Stimulated activated CD4-positive, alpha-beta T cell treated with anti-CD3 and anti-CD28 coated beads, Interleukin-2, amount 100 ng/mL, for 4 hours (primary cell): Measurements from ENCODE around the gene GPBAR1.

ENCODE experiments used
- DNase-seq: peaks from one replicate; pipeline ENCODE4 v3.0.0-alpha.2; 2020; ENCODE audit warnings: low read depth

Gene GPBAR1

GRCh38 chr2:218285604-218286003 is 24.8 kb downstream of the GPBAR1 start:
- no peak for DNase-seq

- peak; percentile 72 for DNase-seq
These were observed 26.0 kb downstream of the GPBAR1 start for GRCh38 chr2:218286570-218287459.

GRCh38 chr2:218289639-218290315 is 29.0 kb downstream of the GPBAR1 start:
- DNase-seq, result no peak

DNA sequence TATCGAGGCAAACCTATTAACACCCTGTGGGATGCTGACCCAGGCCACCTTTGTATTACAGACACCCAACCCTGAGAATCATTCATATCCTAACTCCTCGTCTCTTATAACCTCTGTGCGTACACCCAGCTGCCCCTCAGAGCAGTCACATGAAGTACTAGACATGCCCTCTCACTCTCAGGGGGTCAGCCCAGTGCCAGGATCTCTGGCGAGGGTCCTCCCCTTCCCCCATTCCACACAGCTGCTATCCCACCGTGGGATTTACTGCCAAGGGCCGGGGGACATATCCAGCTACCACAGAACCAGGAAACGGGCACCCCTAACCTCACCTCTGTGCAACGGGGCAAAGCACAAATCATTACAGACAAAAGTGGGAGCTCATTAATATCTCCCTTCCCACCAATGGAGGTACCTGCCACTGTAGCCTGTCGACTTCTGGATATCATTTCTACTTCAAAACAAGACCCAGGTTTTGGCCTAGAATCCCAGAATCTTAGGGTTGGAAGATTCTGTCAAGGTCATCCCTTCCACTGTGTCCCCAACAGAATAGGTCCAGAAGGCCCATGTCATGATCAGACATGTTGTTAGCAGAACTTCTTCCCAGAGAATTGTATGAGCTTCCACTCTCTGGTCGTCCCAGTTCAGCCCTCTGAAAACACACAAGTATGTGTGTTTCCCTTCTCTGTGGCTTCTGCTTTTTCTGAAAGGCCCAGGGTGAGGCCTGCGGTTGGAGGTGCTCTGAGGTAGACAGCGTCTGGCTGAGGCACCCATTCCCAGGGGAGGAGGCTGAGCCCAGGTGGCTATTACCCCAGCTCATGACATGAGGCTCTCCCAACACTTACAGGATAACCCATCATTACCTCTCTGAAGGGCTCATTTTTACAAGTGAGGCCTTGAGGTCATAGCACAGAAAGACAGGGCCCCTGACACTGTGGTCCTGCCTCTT is 29.8 kb downstream of the GPBAR1 start:
- no peak for DNase-seq

DNA sequence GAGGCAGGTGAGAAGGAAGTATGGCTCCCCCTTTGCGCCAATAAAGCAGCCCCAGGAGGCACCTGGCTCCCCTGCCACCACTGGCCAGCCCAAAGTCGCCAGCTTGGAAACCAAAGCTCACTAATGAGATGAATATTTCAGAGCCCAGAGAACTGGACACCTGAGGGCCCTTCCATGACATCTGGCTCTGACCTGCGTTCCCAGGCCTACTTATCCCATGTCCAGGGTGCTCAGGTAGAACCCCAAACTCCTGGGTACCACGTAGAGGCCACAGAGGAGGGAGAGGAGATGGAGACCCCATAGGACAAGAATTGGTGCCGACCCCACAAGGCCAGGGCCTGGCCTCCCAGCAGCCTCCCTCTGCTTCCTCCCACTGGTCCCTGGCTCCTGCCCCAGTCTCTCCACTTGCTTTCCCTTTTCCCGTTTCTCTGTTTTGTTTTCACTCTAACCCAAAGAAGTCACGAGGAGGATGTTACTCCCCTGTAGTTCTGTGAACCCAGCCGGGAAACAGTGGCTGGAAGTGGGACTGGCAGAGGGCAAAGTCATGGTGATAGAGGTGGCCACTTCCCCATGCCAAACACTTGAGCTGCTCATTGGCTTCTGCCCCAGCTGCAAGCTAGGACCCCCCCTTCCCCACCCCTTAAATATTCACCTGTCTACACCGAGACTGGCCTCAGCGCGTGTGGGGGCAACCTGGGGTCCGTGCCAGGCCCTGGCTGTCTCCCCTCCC is 30.7 kb downstream of the GPBAR1 start:
- DNase-seq, result no peak

DNA sequence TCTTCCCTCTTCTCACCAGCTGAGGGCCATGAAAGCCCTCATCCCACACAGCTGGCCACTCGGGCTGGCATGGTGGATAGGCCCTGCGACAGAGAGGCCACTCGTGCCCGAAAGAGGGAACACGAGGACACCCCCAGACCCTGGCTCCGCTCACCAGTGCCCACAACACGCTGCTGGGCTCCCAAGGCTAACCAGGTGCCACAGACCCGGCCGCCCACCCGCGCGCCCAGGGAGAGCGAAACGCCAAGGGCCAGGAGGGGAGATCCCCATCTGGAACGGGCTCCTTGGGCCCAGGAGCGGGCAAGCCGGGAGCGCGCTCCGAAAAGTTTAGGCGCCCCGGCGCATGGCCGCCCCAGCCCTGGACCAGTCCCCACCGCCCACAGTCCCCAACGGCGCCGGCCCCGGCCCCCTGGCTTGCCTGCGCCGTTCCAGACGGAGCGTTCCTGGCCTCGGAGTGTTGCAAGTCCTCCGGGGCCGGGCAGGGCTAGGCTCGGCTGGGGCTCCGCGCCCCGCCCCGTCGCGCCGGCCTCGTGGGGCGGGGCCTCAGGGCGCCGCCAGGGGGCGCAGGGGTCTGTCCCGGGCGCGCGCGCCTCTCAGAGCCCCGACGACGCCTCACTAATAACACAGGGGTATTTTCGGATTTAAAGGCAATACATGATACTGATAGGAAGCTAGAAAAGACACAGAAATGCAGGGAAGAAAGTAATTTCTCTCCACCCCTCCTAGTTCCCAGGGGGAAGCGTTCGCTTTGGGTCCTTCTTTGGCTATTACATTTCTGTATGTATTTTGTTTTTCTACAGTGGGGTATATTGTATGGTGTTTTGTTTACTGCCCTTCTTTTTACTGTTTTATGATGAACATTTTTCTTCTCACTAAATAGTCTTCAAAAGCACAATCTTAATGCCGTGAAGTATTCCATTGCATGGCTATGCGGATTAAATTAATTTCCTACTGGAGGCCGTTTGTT is 31.5 kb downstream of the GPBAR1 start, which contains the start of gene TMBIM1:
TMBIM1 (minus strand) TSS at position 456 of the 967 bp plus-strand sequence. CDS start 10,362 bp downstream, outside the sequence.
- peak; percentile 66 for DNase-seq

- DNase-seq, result no peak
These were observed 33.1 kb downstream of the GPBAR1 start for GRCh38 chr2:218293715-218294429.

- no peak for DNase-seq
These were observed 33.7 kb downstream of the GPBAR1 start for GRCh38 chr2:218294430-218295022.

- no peak for DNase-seq
These were observed 34.2 kb downstream of the GPBAR1 start for GRCh38 chr2:218295029-218295428.

DNA sequence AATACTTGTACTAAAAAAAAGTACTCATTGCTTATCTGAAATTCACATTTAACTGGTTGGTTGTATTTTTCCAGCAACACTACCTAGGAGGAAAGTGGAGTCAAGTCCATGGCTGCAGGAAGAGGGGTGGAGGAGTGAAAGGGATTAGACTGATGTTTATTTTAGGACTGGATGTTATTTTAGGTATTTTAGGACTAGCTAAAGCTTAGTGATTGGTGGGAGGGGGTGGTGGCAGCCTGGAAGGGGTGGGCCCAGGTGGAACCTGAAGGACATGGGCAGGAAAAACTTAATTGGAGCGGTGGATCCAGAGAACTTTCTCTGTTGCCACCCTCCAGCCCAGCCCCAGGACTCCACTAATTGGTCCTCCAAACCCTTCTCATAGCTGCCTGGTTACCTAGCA is 35.4 kb downstream of the GPBAR1 start:
- no peak for DNase-seq

DNA sequence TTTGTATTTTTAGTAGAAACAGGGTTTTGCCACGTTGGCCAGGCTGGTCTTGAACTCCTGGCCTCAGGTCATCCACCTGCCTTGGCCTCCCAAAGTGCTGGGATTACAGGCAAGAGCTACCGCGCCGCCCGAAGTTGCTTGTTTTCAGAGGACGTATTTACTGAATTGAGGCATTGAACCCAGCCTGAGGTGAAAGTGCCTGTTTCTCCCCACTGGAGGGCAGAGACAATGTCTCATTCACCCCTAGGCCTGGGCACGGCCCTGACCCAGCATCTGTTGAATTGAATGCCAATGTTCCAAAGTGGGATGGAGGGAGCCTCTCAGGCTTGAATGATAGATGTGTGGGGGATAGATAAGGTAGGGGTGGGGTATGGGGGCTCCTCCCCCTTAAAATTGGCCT is 36.0 kb downstream of the GPBAR1 start:
- DNase-seq, result no peak

DNA sequence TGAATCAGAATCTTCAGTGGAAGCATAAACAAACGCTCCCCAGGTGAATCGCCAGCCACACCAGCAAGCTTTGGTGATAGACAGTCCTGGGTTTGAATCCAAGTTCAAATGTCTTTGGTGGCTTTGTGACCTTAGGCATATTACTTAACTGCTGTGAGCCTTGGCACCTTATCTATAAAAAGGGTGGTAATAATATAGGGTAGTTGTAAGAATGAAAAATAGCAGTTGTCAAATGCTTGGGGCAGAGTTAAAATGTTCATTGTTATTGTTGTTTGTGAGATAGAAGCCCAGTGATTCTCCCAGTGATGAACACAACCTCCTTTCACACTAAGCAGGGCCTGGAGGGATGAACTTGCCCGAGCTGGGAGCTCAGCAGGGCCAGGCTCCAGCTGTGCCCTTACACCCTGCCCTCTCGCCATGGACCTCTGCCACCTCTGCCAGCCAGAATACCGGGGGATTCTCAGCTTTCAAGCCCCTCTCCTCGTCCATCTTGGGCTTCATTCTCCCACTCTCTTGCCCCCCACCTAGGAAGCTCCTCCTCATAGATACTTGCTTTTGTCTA is 37.6 kb downstream of the GPBAR1 start:
- no peak for DNase-seq

- DNase-seq, result no peak
These were observed 39.3 kb downstream of the GPBAR1 start for GRCh38 chr2:218300141-218300540.

GRCh38 chr2:218301176-218301819 is 40.5 kb downstream of the GPBAR1 start:
- peak; percentile 80 for DNase-seq

GRCh38 chr2:218305383-218305782 is 44.6 kb downstream of the GPBAR1 start:
- no peak for DNase-seq

DNA sequence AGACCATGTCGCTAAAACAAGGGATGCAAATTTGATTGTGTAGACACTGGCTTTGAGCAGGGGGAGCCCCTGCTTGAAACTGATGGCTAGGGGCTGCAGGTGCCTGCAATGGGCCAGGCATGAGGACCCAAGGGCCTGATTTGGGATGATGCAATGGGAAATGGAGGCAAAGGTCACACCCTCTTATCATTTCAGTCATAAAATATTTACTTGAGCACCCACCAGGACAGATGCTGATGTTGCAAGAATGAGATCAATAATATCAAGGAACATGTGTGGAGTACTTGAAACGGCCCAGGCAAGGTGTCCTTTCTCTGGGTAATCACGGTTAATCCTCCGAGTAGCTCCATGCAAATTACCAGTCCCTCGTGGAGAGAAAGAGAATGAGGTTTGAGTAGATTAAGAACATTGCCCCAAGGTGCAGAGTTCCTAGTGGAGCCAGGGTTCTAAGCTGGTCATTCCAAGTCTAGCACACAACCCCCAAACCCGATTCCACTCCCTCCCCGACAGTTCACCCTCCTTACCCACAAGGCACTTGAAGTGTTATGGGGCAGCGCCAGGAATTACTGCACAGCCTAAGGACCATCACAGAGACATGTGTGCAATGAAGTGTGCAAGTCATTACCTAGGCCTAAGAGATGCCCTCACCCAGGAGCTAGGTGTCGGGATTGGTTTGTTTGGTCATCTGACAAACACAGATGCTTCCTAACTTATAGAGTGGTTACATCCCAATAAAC is 45.5 kb downstream of the GPBAR1 start:
- DNase-seq, result no peak

DNA sequence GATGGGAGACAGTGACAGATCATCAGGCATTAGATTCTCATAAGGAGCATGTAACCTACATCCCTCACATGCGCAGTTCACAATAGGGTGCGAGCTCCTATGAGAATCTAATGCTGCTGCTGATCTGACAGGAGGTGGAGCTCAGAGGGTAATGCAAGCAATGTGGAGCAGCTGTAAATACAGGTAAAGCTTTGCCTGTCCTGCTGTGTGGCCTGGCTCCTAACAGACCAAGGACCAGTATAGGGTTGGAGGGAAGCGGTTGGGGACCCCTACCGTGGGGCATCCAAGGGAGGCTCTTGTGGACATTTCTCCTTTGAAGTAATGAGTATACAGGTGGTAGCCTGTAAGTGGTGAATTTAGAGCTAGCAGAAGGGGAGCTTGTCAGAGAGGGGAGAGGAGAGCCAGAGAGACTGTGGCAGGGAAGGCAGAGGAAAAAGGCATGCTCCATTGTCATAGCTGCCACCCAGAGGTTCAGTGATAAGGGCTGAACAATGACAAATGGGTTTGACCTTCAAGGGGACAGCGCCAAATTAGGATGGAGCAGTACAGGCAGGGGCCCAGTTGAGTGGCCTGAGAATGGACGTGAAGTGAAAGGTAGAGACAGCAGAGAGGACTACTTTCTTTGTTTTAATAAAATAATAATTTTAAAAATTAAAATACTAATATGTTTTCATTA is 46.7 kb downstream of the GPBAR1 start:
- DNase-seq, result no peak
